Measurements from ENCODE around the gene TBC1D22B.
"Not testable (repeated sequence)": the region's sequence is repeated elsewhere in the genome, so short reads cannot be mapped to it uniquely, and the experiment has no call there.

Gene TBC1D22B

DNA sequence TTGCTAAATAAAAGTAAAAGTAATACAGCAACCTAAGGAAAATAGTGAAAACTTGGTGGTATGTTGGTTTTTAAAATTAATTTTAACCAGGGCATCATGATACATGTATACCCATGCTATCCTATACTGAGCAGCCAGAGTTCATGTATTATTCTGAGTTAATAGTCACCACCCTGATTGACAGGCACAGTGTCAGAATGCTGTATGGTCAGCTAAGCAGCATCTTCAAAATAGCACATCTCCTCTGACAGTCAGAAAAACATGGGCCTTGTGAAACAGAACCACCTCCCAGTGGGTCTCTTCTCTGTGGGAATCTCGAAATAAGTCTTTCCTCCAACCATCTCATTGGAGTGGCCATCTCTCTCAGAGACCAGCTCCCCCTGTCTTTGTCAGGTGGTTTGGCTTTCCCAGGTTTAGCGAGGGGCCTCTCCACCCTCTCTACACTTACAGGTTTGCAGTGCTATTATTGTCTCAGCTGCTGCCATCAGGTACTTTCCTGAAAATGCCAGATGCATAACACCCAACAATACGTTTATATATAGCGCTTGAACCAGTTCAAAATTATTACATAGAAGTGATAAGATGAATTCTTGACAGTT lies 49.2 kb downstream of the TBC1D22B start:
- no peak overlapping the region for H3K4me3 ChIP-seq (ENCODE audit: low read depth, low read length)
- no peak for DNase-seq (ENCODE audit: low read depth)
- no peak for TF ChIP-seq CTCF (IDR thresholded peaks at IDR 0.05; ENCODE audit: control insufficient read depth, extremely low read depth, insufficient read depth)

GRCh38 chr6:37307484-37307883 lies 49.9 kb downstream of the TBC1D22B start:
- not testable (repeated sequence) for DNase-seq (ENCODE audit: low read depth); H3K4me3 ChIP-seq (ENCODE audit: low read depth, low read length)

GRCh38 chr6:37308069-37308815 lies 50.7 kb downstream of the TBC1D22B start:
- TF ChIP-seq CTCF (IDR thresholded peaks at IDR 0.05; ENCODE audit: control insufficient read depth, extremely low read depth, insufficient read depth): no peak
- peak; percentile 58 for DNase-seq (ENCODE audit: low read depth)
- H3K4me3 ChIP-seq (ENCODE audit: low read depth, low read length): no peak overlapping the region

DNA sequence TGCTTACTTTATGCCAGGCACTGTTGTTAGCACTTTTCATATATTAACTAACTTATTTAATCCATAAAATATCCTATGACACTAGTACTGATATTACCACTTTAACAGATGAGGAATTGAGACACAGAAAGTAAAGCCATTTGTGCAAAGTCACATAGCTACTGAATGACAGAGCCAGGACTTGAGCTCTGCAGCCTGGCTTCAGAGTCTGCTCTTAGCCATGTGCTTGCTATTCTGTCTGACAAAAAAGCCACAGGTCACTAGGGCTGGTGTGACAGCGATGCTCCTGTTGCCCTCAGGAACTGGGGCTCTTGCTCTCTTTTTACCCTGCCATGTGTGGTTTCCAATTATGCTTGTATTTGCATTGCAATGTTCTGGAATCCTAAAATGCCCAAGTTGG lies 51.5 kb downstream of the TBC1D22B start:
- DNase-seq (ENCODE audit: low read depth): no peak
- H3K4me3 ChIP-seq (ENCODE audit: low read depth, low read length): no peak overlapping the region
- no peak for TF ChIP-seq CTCF (IDR thresholded peaks at IDR 0.05; ENCODE audit: control insufficient read depth, extremely low read depth, insufficient read depth)

GRCh38 chr6:37309692-37310091 lies 52.1 kb downstream of the TBC1D22B start:
- TF ChIP-seq CTCF (IDR thresholded peaks at IDR 0.05; ENCODE audit: control insufficient read depth, extremely low read depth, insufficient read depth): no peak
- no peak for DNase-seq (ENCODE audit: low read depth)
- no peak overlapping the region for H3K4me3 ChIP-seq (ENCODE audit: low read depth, low read length)

GRCh38 chr6:37310966-37311365 lies 53.4 kb downstream of the TBC1D22B start:
- no peak overlapping the region for H3K4me3 ChIP-seq (ENCODE audit: low read depth, low read length)
- DNase-seq (ENCODE audit: low read depth): no peak
- no peak for TF ChIP-seq CTCF (IDR thresholded peaks at IDR 0.05; ENCODE audit: control insufficient read depth, extremely low read depth, insufficient read depth)

DNA sequence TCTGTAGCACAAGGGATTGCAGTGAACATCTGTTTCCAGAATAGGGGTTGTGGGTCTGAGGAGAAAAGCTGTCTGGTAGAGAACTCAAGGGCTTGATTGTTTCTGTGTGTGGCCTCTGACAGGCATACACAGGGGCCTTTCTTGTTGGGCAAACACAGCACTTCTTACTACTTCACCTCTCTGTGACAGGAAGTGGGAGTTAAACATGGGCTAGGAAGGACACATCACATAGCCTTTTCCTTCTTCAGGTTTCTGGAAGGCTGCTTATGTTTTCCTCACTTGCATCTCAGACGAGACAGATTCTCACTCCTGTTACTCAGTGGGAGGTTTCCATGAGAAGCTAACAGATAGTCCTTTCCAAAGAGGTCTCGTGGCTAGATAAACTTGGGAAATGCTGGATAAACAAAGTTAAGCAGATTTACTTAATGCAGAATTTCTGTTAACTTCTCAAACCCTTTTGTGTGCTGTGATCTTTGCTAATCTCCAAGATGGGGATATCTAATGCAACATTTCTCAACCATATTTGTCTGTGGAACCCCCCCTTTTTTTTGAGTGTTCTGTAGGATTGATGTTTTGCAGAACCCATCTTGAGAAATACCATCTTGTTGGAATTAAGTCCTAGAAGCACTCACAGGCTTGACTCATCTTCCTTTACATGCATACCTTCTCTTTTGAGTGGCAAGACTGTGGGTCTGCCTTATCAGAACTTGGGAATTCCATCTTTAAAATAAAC lies 54.3 kb downstream of the TBC1D22B start:
- DNase-seq (ENCODE audit: low read depth): no peak
- no peak for TF ChIP-seq CTCF (IDR thresholded peaks at IDR 0.05; ENCODE audit: control insufficient read depth, extremely low read depth, insufficient read depth)
- no peak overlapping the region for H3K4me3 ChIP-seq (ENCODE audit: low read depth, low read length)

All from LNCaP clone FGC (cell line).